CD14-positive monocyte (primary cell): Measurements from ENCODE around the gene EIF3J. TPM values are rescaled to one million over a fixed set of nuclear protein-coding genes. Genes with fewer than 3 reads are reported as not detected.

ENCODE experiments used
- DNase-seq, 3 donors: peaks; one replicate each; pipeline ENCODE4 v3.0.0-alpha.2; 2011 to 2022
- H2AFZ ChIP-seq: 2 replicates; pipeline ENCODE4 v1.6.0; 2012; ENCODE audit warnings: mild to moderate bottlenecking, low read depth, low read length, inconsistent platforms; ENCODE audit not compliant: insufficient read depth, poor library complexity, severe bottlenecking
- H3K27ac ChIP-seq, 2 donors: 1 replicate in 1 of 2; 2 replicates in 1 of 2; pipeline ENCODE4 v1.5.1; 2012 to 2013; ENCODE audit warnings: low read length in 2 of 2, control low read depth in 1 of 2, inconsistent platforms in 1 of 2, low read depth in 1 of 2, mild to moderate bottlenecking in 1 of 2
- H3K27me3 ChIP-seq, 2 donors: one replicate each; pipeline versions ENCODE4 v1.6.0 to v1.6.1; 2011 to 2013; ENCODE audit warnings: low read length in 2 of 2; ENCODE audit not compliant: control insufficient read depth in 2 of 2, insufficient read depth in 2 of 2
- H3K36me3 ChIP-seq, 2 donors: replicated peaks in 1 of 2; 1 replicate in 1 of 2; 2 replicates in 1 of 2; pipeline versions ENCODE4 v1.5.1 to v1.6.1; 2012 to 2013; ENCODE audit warnings: low read length in 2 of 2, control low read depth in 1 of 2, inconsistent platforms in 1 of 2, mild to moderate bottlenecking in 1 of 2; ENCODE audit not compliant: insufficient read depth in 2 of 2, control insufficient read depth in 1 of 2
- H3K4me1 ChIP-seq, 2 donors: 1 replicate in 1 of 2; 2 replicates in 1 of 2; pipeline versions ENCODE4 v1.5.1 to v1.6.1; 2012 to 2013; ENCODE audit warnings: low read length in 2 of 2, control low read depth in 1 of 2, inconsistent platforms in 1 of 2, mild to moderate bottlenecking in 1 of 2, moderate library complexity in 1 of 2; ENCODE audit not compliant: insufficient read depth in 2 of 2, control insufficient read depth in 1 of 2
- H3K4me2 ChIP-seq: replicated peaks from 2 replicates; pipeline ENCODE3; 2012; ENCODE audit warnings: low read length, moderate library complexity, mild to moderate bottlenecking; ENCODE audit not compliant: poor library complexity, severe bottlenecking; ENCODE audit errors: extremely low read depth
- H3K4me3 ChIP-seq, 3 experiments: fragments of 200-600 bp in 1 of 3; sonication (generic) in 1 of 3; replicated peaks in 1 of 3; 1 replicate in 2 of 3; 2 replicates in 1 of 3; pipeline ENCODE4 v1.5.1; 2011 to 2013; ENCODE audit warnings: low read length in 3 of 3, mild to moderate bottlenecking in 3 of 3, control low read depth in 2 of 3, low read depth in 2 of 3, inconsistent platforms in 1 of 3, moderate library complexity in 1 of 3
- H3K79me2 ChIP-seq: 2 replicates; pipeline ENCODE4 v1.6.0; 2012; ENCODE audit warnings: mild to moderate bottlenecking, control low read depth, inconsistent platforms, low read length, moderate library complexity; ENCODE audit not compliant: insufficient read depth
- H3K9ac ChIP-seq: 2 replicates; pipeline ENCODE4 v1.6.0; 2017; ENCODE audit warnings: low read length, mild to moderate bottlenecking; ENCODE audit not compliant: insufficient read depth, poor library complexity, severe bottlenecking
- H3K9me3 ChIP-seq, 2 donors: replicated peaks in 1 of 2; 1 replicate in 1 of 2; 2 replicates in 1 of 2; pipeline versions ENCODE4 v1.5.1 to v1.6.1; 2012 to 2013; ENCODE audit warnings: low read length in 2 of 2, control low read depth in 1 of 2; ENCODE audit not compliant: control insufficient read depth in 1 of 2, insufficient read depth in 1 of 2
- H4K20me1 ChIP-seq: 2 replicates; pipeline ENCODE4 v1.6.0; 2012; ENCODE audit warnings: mild to moderate bottlenecking, low read length, control low read depth, moderate library complexity; ENCODE audit not compliant: insufficient read depth
- H3K27ac Mint-ChIP-seq, 7 donors: one replicate each; pipeline ENCODE4 v1.8.0; 2020; ENCODE audit warnings: mild to moderate bottlenecking in 7 of 7, mixed read lengths in 7 of 7, moderate library complexity in 6 of 7, inconsistent platforms in 2 of 7
- H3K27me3 Mint-ChIP-seq, 3 donors: one replicate each; pipeline ENCODE4 v1.8.0; 2021 to 2022; ENCODE audit warnings: low read depth in 3 of 3, mild to moderate bottlenecking in 3 of 3, mixed read lengths in 3 of 3, moderate library complexity in 3 of 3, inconsistent platforms in 1 of 3
- H3K36me3 Mint-ChIP-seq, 2 donors: one replicate each; pipeline ENCODE4 v1.8.0; 2020; ENCODE audit warnings: mixed read lengths in 2 of 2, inconsistent platforms in 1 of 2, mild to moderate bottlenecking in 1 of 2
- H3K4me1 Mint-ChIP-seq: one replicate; pipeline ENCODE4 v1.8.0; 2020; ENCODE audit warnings: mild to moderate bottlenecking, mixed read lengths
- H3K4me3 Mint-ChIP-seq, 2 donors: one replicate each; pipeline ENCODE4 v1.8.0; 2020; ENCODE audit warnings: mild to moderate bottlenecking in 2 of 2, mixed read lengths in 2 of 2, moderate library complexity in 1 of 2
- H3K9me3 Mint-ChIP-seq, 7 donors: one replicate each; pipeline ENCODE4 v1.8.0; 2020 to 2022; ENCODE audit warnings: mixed read lengths in 7 of 7, mild to moderate bottlenecking in 6 of 7, moderate library complexity in 6 of 7, inconsistent platforms in 2 of 7
- CTCF ChIP-seq: fragments of 200-600 bp; IDR thresholded peaks from one replicate; pipeline ENCODE4 v1.8.0; 2022; ENCODE audit warnings: antibody characterized with exemption, mild to moderate bottlenecking
- WGBS: methylation state at CpG from one replicate; pipeline ENCODE4 v1.1.5; 2013; ENCODE audit warnings: missing lambda C conversion rate; ENCODE audit not compliant: insufficient coverage; 5-methylcytosine and 5-hydroxymethylcytosine counted together
- intact Hi-C, 2 donors: fragments of 100-400 bp; cut with micrococcal nuclease; formaldehyde crosslinking; loops; one replicate each; pipeline versions ENCODE4 v1.15.0 to v1.15.1; 2023
- polyA plus RNA-seq, 3 donors: library from polyadenylated mRNA; depleted of rRNA in 1 of 3; unstranded in 2 of 3; stranded (reverse) in 1 of 3; fragments of 300-500 nt in 2 of 3; fragments of >200 nt in 1 of 3; fragmentation: Illumina TruSeq in 2 of 3; gene quantifications; 1 replicate in 2 of 3; 2 replicates in 1 of 3; pipeline ENCODE4 v1.2.3, GENCODE V29; 2012 to 2021

EIF3J gene
- polyA plus RNA-seq, 3 donors, result 9.7 to 20.1 (median 13.5) TPM

GRCh38 chr15:44492672-44493071, 44.3 kb upstream of the EIF3J start:
- Histone ChIP-seq H3K4me1 (no peaks in the 10 kb centered on the region), H4K20me1 (no peaks in the 10 kb centered on the region), H3K27ac (no peak overlapping the region), H3K9me3 (no peaks in the 10 kb centered on the region), H3K4me3 (no peak overlapping the region), H3K27me3 (no peaks in the 10 kb centered on the region), H3K4me2 (no peak overlapping the region), H2AFZ (no peak overlapping the region), H3K9ac (no peak overlapping the region), H3K79me2 (peaks cover 4% of the 10 kb centered on the region), H3K36me3 (peaks cover 67 to 97% of the 10 kb centered on the region in 2 donors)
- Mint-ChIP-seq H3K27ac (peak overlapping the region in 1 of 7 donors; percentile 38), H3K27me3 (no peaks in the 10 kb centered on the region), H3K9me3 (no peaks in the 10 kb centered on the region), H3K36me3 (peaks cover 52 to 90% of the 10 kb centered on the region in 2 donors), H3K4me1 (no peaks in the 10 kb centered on the region), H3K4me3 (no peak overlapping the region)
- no CpG with 5 or more reads among the region's 3 CpGs for WGBS
- no peak for TF ChIP-seq CTCF
- no peak for DNase-seq
- intact Hi-C loops, result no loop called here

- no peak for DNase-seq
- Histone ChIP-seq H3K4me3 (no peak overlapping the region), H4K20me1 (no peaks in the 10 kb centered on the region), H3K9me3 (no peaks in the 10 kb centered on the region), H3K36me3 (peaks cover 65 to 97% of the 10 kb centered on the region in 2 donors), H3K27me3 (no peaks in the 10 kb centered on the region), H3K9ac (no peak overlapping the region), H3K27ac (no peak overlapping the region), H3K4me1 (no peaks in the 10 kb centered on the region), H2AFZ (no peak overlapping the region), H3K79me2 (peaks cover 4% of the 10 kb centered on the region), H3K4me2 (no peak overlapping the region)
- Mint-ChIP-seq H3K9me3 (no peaks in the 10 kb centered on the region), H3K36me3 (peaks cover 53 to 86% of the 10 kb centered on the region in 2 donors), H3K4me1 (no peaks in the 10 kb centered on the region), H3K27me3 (no peaks in the 10 kb centered on the region), H3K4me3 (no peak overlapping the region), H3K27ac (peak overlapping the region in 1 of 7 donors; percentile 32)
- no peak for TF ChIP-seq CTCF
- intact Hi-C loops, result no loop called here
- no CpG with 5 or more reads among the region's 8 CpGs for WGBS
These were observed 41.4 kb upstream of the EIF3J start for GRCh38 chr15:44495562-44495961.
